OCI-LY1 (cell line): ENCODE measurements around the gene CMIP.

Experiments used
- CTCF ChIP-seq: fragments of 200-600 bp; sonication (generic), shearing (Covaris generic); IDR thresholded peaks from 2 replicates; pipeline ENCODE4 v1.5.1; 2017; ENCODE audit warnings: mild to moderate bottlenecking, antibody characterized with exemption, low read length, moderate library complexity, mixed read lengths
- EZH2 ChIP-seq: fragments of 200-600 bp; sonication (generic), shearing (Covaris generic); IDR thresholded peaks from 2 replicates; pipeline ENCODE4 v1.8.0; 2017; ENCODE audit warnings: borderline replicate concordance, mixed run types, mild to moderate bottlenecking, antibody characterized with exemption, low read length, moderate library complexity, mixed read lengths

- no peak for TF ChIP-seq EZH2
- TF ChIP-seq CTCF = no peak
These were observed 94.6 kb downstream of the CMIP start for GRCh38 chr16:81539009-81539758.
